Fibroblast of lung (primary cell): ENCODE results near the gene PLXNB1. TPM values are rescaled to one million over a fixed set of nuclear protein-coding genes. Genes with fewer than 3 reads are reported as not detected.

ENCODE experiments used
- DNase-seq, 2 donors: peaks; one replicate each; pipeline versions ENCODE4 v3.0.0 to v3.0.0-alpha.2; 2010; ENCODE audit warnings: low read depth in 2 of 2
- H2AFZ ChIP-seq: 2 replicates; pipeline ENCODE4 v1.5.1; 2012; ENCODE audit warnings: low read length, control low read depth, inconsistent platforms
- H3K27ac ChIP-seq: 2 replicates; pipeline ENCODE4 v1.5.1; 2011; ENCODE audit warnings: low read length, control low read depth; ENCODE audit not compliant: insufficient read depth
- H3K27me3 ChIP-seq: 2 replicates; pipeline ENCODE4 v1.5.1; 2011; ENCODE audit warnings: mild to moderate bottlenecking, low read length; ENCODE audit not compliant: control insufficient read depth, insufficient read depth
- H3K36me3 ChIP-seq: 2 replicates; pipeline ENCODE4 v1.5.1; 2011; ENCODE audit warnings: low read length; ENCODE audit not compliant: control insufficient read depth, insufficient read depth
- H3K4me1 ChIP-seq: 2 replicates; pipeline ENCODE4 v1.5.1; 2011; ENCODE audit warnings: low read length; ENCODE audit not compliant: control insufficient read depth, insufficient read depth; ENCODE audit errors: extremely low read depth
- H3K4me2 ChIP-seq: 2 replicates; pipeline ENCODE4 v1.5.1; 2011; ENCODE audit warnings: low read length, control low read depth; ENCODE audit not compliant: insufficient read depth; ENCODE audit errors: extremely low read depth
- H3K4me3 ChIP-seq, 4 experiments: fragments of 200-600 bp in 1 of 4; sonication (generic) in 1 of 4; replicated peaks in 1 of 4; 2 replicates each; pipeline ENCODE4 v1.5.1; 2011 to 2016; ENCODE audit warnings: low read length in 4 of 4, low read depth in 3 of 4, mild to moderate bottlenecking in 3 of 4, control low read depth in 2 of 4, inconsistent platforms in 1 of 4, mixed read lengths in 1 of 4; ENCODE audit not compliant: insufficient read depth in 1 of 4; ENCODE audit errors: control extremely low read depth in 1 of 4
- H3K79me2 ChIP-seq: 2 replicates; pipeline ENCODE4 v1.5.1; 2012; ENCODE audit warnings: mild to moderate bottlenecking, low read length, inconsistent platforms; ENCODE audit not compliant: control insufficient read depth, insufficient read depth
- H3K9ac ChIP-seq: 2 replicates; pipeline ENCODE4 v1.5.1; 2011; ENCODE audit warnings: mild to moderate bottlenecking, low read length, control low read depth; ENCODE audit not compliant: insufficient read depth
- H3K9me3 ChIP-seq: 2 replicates; pipeline ENCODE4 v1.5.1; 2012; ENCODE audit warnings: low read depth, low read length; ENCODE audit not compliant: control insufficient read depth, insufficient read depth
- H4K20me1 ChIP-seq: 2 replicates; pipeline ENCODE4 v1.5.1; 2011; ENCODE audit warnings: low read length; ENCODE audit not compliant: control insufficient read depth, insufficient read depth; ENCODE audit errors: extremely low read depth
- CTCF ChIP-seq, 2 donors: IDR thresholded peaks in 1 of 2; conservative IDR thresholded peaks in 1 of 2; 1 replicate in 1 of 2; 2 replicates in 1 of 2; pipeline ENCODE4 v1.5.1; 2011 to 2012; ENCODE audit warnings: low read length in 2 of 2, control low read depth in 1 of 2, inconsistent platforms in 1 of 2, low read depth in 1 of 2, mild to moderate bottlenecking in 1 of 2
- EZH2 ChIP-seq: IDR thresholded peaks from 2 replicates; pipeline ENCODE4 v1.5.1; 2012; ENCODE audit warnings: low read length, control low read depth, mild to moderate bottlenecking; ENCODE audit errors: missing control alignments
- polyA plus RNA-seq, 2 donors: library from polyadenylated mRNA; depleted of rRNA in 1 of 2; stranded (reverse) in 1 of 2; unstranded in 1 of 2; fragments of >200 nt; gene quantifications; 2 replicates each; pipeline ENCODE4 v1.2.1, GENCODE V29; 2011 to 2012; ENCODE audit warnings: missing spikeins in 1 of 2
- total RNA-seq: library from RNA; depleted of rRNA; stranded (reverse); fragments of >200 nt; gene quantifications from 2 replicates; pipeline ENCODE4 v1.2.1, GENCODE V29; 2014

Gene PLXNB1
- total and polyA plus RNA-seq, 2 donors (not counting 1 experiment from before 2014, with no cell fraction given), result 12.8 to 44.6 TPM

DNA sequence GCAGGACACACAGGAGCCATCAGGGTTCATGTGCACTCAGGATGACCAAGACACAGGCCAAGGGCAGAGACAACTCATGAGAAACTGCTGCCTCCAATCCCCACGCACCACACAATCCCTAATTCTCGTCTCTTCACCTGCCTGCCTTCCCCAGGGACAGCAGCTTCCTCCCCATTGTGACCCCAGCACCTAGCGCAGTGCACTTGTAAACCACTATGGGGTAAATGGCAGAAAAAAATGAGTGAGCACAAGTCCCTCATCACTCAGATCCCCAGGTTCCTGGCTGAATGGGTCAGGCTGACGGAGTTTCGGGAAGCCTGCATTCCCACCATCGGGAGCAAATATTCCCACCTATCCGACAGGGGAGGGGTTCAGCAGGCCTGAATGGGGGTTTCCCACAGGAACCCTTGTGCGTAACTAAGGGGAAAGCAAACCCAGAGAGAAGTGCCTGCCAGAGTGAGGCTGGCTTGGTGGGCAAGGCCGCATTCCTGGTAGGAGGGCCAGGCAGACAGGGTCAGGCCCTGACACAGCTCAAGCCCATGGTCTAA is 18.8 kb downstream of the PLXNB1 start:
- Histone ChIP-seq H4K20me1 (no peaks in the 10 kb centered on the region), H3K36me3 (peaks cover 17% of the 10 kb centered on the region), H3K4me1 (no peaks in the 10 kb centered on the region), H3K27ac (no peak overlapping the region), H2AFZ (no peak overlapping the region), H3K4me2 (no peak overlapping the region), H3K4me3 (no peak overlapping the region), H3K79me2 (no peaks in the 10 kb centered on the region), H3K9me3 (no peaks in the 10 kb centered on the region), H3K27me3 (no peaks in the 10 kb centered on the region), H3K9ac (no peak overlapping the region)
- no peak for DNase-seq
- no peak for TF ChIP-seq EZH2
- TF ChIP-seq CTCF (conservative IDR thresholded peaks at IDR 0.05 in 1 of 2, IDR thresholded peaks at IDR 0.05 in 1 of 2; ENCODE audit: low read depth in 1 of 2, low read length in 2 of 2), result no peak

GRCh38 chr3:48410205-48411040 is 19.5 kb downstream of the PLXNB1 start:
- no peaks in the 10 kb centered on the region for H3K4me1 ChIP-seq
- no peak overlapping the region for H3K4me2 ChIP-seq
- H3K9me3 ChIP-seq, result no peaks in the 10 kb centered on the region
- H2AFZ ChIP-seq, result no peak overlapping the region
- H3K4me3 ChIP-seq, result no peak overlapping the region
- no peaks in the 10 kb centered on the region for H3K27me3 ChIP-seq
- DNase-seq, result no peak
- H3K79me2 ChIP-seq, result no peaks in the 10 kb centered on the region
- H3K36me3 ChIP-seq, result peaks cover 14% of the 10 kb centered on the region
- no peak overlapping the region for H3K27ac ChIP-seq
- TF ChIP-seq EZH2, result no peak
- TF ChIP-seq CTCF (conservative IDR thresholded peaks at IDR 0.05 in 1 of 2, IDR thresholded peaks at IDR 0.05 in 1 of 2; ENCODE audit: low read depth in 1 of 2, low read length in 2 of 2), result no peak
- H4K20me1 ChIP-seq, result no peaks in the 10 kb centered on the region
- no peak overlapping the region for H3K9ac ChIP-seq

DNA sequence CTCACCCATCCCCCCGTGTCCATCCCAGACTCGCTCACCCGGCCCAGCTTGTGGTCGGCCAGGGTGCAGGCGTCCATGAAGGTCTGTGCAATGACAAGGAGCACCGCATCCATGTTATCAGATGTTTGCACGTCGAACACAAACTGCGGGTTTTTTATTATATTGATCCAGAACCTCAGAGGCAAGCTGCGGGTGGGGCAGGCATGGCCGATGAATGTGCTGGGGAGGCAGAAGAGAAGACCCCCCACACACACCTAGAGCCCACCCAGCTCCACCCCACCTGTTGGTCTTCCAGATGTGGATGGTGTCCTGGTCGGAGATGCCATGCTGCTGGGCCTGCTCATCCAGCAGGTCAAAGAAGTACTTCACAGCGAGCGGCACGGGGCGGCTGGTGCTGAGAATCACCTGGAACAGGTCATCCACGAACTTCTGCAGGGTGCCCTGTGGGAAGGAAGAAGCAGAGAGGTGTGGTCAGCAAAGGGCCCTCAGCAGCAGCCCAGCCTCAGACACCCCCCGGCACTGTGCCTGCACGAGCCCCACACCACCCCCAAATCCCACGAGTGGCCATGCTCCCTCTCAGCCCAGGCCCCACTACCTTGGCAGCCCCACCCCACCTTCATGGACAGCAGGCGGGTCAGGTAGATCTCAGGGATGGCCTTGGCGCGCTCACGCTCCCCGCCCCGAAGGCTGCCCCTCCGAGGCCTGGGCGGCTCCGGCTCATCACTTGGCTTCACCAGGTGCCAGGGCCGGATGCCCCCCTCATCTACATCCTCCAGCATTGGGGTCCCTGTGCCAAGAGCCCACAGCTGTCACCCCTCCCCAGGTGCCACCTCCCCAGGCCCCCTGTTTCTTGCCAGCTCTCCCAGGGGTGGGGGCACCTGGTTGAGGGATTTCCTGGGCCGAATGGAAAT is 20.3 kb downstream of the PLXNB1 start:
- no peak overlapping the region for H3K4me2 ChIP-seq
- no peaks in the 10 kb centered on the region for H4K20me1 ChIP-seq
- peaks cover 11% of the 10 kb centered on the region for H3K36me3 ChIP-seq
- H2AFZ ChIP-seq, result no peak overlapping the region
- H3K79me2 ChIP-seq, result no peaks in the 10 kb centered on the region
- no peak overlapping the region for H3K4me3 ChIP-seq
- no peak for DNase-seq
- H3K9ac ChIP-seq, result no peak overlapping the region
- no peaks in the 10 kb centered on the region for H3K27me3 ChIP-seq
- no peaks in the 10 kb centered on the region for H3K4me1 ChIP-seq
- H3K9me3 ChIP-seq, result no peaks in the 10 kb centered on the region
- no peak overlapping the region for H3K27ac ChIP-seq
- TF ChIP-seq CTCF (conservative IDR thresholded peaks at IDR 0.05 in 1 of 2, IDR thresholded peaks at IDR 0.05 in 1 of 2; ENCODE audit: low read depth in 1 of 2, low read length in 2 of 2), result no peak
